Limb (tissue), 2 donors: ENCODE measurements around the gene KREMEN2.

Experiments used
- DNase-seq, 2 donors: peaks; one replicate each; pipeline ENCODE4 v3.0.0-alpha.2; 2016; ENCODE audit errors: extremely low spot score in 2 of 2

Gene KREMEN2

GRCh38 chr16:3000540-3000939 lies 36.5 kb downstream of the KREMEN2 start:
- DNase-seq: no peak

GRCh38 chr16:3001316-3001715 lies 37.2 kb downstream of the KREMEN2 start:
- DNase-seq: no peak

DNA sequence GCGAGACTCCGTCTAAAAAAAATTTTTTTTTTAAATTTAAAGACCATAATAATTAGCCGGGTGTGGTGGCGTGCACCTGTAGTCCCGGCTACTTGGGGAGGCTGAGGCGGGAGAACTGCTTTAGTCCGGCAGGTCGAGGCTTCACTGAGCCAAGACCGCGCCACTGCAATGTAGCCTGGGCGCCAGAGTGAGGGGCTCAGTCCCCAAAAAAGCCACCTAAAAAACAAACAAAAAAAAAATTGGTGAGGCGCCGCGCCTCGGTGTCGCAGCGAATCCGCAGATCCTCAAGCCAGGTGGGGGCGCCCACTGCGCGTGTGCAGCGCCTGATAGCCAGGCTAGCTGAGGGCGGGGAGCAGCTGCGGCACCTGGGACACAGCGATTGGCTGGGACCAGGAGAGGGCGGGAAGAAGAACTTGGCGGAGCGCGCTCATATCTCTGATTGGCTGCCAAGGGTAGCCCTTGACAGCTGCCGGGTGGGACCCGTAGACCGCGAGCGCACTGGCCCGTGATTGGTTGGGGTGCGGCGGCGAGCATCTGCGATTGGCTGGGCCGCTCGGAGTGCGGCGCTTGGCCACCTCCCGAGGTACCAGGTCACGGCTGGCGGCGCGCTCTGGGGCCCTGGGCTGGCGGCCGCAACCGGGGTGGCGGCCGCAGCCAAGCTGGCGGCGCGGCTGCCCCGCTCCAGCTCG lies 39.7 kb downstream of the KREMEN2 start:
- peak; percentile 95 for DNase-seq

GRCh38 chr16:3004319-3004718 lies 40.2 kb downstream of the KREMEN2 start:
- DNase-seq: no peak

GRCh38 chr16:3004781-3005284 lies 40.8 kb downstream of the KREMEN2 start:
- no peak for DNase-seq

DNA sequence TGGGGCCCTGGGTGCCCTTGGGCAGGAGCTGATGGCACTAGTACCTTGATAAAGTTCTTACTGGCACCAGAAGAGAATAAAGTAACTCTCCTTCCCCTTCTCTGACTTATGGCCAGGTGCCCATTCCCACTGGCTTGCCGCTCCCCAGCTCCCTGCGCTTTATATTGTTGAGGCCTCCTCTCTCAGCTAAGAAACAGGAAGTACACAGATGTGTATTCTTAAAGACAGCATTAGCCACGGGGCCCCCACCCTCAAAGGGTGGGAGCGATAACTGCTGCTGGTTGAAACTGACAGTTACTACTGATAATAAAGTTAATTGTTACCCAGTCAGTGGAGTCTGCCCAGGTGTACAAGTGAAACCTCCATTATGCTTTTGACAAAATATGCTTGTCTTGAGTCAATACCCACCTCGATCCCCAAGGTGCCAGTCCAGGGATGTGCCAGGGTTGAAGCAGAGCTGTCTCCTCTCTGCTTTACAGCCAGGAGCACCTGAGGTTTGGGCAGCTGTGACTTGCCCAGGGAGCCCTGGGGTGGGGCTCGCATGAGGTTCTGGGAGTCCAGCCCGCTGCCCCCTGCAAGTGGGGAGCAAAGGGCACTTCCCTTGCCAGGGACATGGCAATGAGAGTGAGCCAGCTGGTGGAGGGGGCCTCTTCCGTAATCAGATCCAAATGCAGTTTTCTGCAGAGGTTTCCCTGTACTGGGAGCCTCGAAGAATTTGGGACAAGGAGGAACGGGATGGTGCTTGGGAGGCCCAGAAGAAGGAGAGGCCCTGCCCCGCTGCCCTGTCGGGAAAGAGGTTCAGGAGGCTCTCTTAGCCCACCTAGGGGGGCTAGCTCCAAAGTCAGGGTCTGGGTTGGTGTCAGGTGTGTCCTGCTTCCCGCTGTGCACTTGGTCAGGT lies 43.2 kb downstream of the KREMEN2 start:
- no peak for DNase-seq

GRCh38 chr16:3007957-3008689 lies 44.0 kb downstream of the KREMEN2 start:
- no peak for DNase-seq

GRCh38 chr16:3008690-3009037 lies 44.6 kb downstream of the KREMEN2 start:
- no peak for DNase-seq

DNA sequence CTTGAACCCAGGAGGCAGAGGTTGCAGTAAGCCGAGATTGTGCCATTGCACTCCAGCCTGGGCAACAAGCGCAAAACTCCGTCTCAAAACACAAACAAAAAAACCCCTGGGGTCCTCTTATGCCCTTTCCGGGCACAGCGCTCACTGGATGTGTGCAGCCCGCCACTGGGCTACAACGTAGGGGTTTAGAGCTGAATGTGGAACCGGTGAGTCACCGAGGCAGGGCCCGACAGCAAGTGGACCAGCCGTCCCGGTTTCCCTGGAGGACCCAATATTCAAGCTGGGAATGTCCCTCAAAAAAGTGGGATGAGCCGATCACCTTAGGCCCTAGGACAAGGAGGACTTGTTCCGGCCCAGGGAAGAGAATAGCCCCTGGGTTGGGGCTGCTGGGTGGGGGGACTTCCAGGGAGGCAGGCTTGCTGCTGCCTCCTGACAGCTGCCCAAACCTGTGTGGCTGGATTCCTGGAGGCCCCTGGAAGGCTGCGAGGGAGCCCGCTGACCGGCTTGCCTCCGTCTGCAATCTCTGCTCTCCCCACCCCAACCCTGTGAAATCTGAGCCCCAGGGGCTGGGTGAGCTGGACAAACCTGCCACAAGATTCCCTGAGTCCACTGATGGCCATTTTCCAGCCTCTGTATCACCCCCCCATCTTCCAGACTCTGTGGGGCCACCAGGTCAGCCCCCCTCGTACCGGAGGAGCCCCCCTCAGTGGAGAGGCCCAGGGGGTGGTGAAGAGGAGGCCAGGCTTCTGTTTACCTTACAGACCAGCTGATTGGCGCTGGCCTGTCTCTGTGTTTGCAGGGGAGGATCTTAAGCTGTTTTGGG lies 45.7 kb downstream of the KREMEN2 start:
- no peak for DNase-seq

- DNase-seq: no peak
Measured at GRCh38 chr16:3010510-3010909, 46.4 kb downstream of the KREMEN2 start.

- DNase-seq: no peak
Measured at GRCh38 chr16:3012246-3012645, 48.2 kb downstream of the KREMEN2 start.

DNA sequence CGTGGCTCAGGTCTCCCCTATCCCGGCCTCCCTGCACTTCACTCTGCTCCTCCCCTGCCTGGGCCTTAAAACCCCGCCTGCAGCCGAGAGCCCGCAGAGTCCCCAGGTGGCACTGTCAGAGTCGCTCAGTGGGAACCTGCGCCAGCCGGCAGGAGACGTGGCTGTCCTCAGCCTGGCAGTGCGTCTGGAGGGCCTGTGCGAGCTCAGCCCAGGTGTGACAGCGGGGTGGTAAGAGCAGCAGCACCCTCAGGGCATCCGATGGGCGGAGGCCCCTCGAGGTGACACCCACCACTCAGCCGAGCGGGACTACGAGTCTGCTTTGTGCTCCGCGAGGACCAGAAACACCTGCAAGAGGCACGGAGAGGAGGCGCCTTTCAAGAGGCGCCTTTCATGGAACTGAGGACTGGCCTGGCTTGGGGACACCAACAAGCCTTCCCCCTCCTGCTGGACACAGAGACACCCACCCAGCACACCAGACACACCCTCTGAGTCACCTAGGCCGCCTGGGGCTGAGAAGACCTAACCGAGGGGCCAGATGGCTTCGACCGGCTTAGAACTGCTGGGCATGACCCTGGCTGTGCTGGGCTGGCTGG lies 48.8 kb downstream of the KREMEN2 start, which contains the start of gene CLDN9:
CLDN9 (plus strand) TSS at position 96 of the 593 bp plus-strand sequence; CDS start at position 536, 440 bp downstream.
- DNase-seq: no peak

DNA sequence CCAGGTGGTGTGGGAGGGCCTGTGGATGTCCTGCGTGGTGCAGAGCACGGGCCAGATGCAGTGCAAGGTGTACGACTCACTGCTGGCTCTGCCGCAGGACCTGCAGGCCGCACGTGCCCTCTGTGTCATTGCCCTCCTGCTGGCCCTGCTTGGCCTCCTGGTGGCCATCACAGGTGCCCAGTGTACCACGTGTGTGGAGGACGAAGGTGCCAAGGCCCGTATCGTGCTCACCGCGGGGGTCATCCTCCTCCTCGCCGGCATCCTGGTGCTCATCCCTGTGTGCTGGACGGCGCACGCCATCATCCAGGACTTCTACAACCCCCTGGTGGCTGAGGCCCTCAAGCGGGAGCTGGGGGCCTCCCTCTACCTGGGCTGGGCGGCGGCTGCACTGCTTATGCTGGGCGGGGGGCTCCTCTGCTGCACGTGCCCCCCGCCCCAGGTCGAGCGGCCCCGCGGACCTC lies 49.4 kb downstream of the KREMEN2 start:
- no peak for DNase-seq

GRCh38 chr16:3013998-3014690 lies 50.1 kb downstream of the KREMEN2 start:
- no peak for DNase-seq

DNA sequence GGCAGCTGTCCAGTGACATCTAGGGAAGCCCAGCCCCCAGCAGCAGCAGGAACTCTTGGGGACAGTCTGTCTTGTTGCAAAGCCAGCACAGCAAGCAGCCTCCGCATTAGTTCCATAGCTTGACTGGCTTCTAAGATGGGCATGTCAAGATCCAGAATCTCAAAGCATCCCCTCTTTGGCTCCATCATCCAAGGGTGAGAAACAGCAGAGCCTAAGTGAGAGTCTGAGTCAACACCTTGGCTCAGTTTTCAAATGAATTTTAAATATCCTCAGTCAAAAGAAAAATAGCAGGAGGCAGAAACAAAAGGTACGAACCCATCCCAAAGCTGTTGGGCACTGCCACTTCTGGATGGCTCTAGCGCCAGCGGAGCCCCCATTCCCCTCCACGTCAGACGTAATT lies 50.9 kb downstream of the KREMEN2 start:
- no peak for DNase-seq

- DNase-seq: no peak
Measured at GRCh38 chr16:3015865-3016521, 51.9 kb downstream of the KREMEN2 start.

DNA sequence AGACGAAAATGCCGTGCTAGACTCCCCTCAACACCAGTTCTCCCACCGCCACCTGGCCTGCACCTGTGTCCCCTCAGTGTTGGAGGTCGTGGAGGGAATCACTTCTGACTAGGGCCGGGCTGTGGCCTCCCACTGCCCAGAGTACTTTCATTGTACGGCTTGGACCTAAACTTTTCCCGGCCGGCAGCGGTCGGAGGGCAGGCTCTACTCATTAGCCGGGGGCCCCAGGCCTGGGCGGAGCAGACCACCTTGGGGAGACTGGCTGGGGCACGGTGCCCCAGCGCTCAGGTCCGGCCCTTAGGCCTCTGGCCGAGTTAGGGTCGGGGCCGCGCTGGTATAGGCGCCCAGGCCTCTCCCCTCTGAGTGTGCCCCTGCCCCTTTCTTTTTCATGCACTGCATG lies 53.3 kb downstream of the KREMEN2 start:
- DNase-seq: no peak
